ENCODE data around the gene THPO. TPM values are rescaled to one million over a fixed set of nuclear protein-coding genes. Genes with fewer than 3 reads are reported as not detected.

Gene THPO
- total RNA-seq, 2 donors from 2014 or later: 0.17 TPM; not detected in 1

DNA sequence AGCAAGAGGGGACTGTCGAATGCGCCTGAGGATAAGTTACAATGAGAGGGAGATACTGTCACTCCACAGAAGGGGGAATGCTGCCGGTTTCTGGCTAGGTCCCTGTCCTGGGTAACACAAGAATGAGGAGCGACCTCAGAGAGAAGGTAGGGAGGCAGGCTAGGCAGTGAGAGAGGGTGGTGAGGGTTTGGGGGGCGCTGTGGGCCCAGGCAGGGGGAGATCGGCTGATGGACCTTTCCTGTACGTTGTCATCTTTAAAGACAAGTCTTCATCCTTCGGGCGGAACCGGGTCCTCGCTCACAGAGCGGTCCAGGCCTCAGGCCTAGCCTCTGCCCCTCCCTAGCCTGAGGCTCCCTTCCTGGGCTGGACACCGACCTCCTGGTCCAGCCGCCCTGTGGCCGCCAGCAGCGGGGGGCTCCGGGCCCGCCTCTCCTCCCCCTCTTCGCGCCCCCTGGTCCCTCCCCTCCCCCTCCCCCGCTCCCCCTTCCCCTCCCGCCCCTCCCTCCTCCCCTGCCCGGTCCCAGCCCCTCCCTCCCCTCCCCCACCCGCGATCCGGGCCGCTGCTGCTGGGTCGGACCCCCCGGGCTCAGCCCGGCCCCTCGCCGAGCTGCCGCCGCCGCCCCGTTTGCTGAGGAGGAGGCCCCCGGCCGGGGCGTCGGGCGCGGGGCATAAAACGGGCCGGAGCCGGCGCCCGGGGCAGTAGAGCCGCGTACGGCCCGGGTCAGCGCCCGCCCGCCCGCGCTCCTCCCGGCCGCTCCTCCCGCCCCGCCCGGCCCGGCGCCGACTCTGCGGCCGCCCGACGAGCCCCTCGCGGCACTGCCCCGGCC lies 1.6 kb upstream of the THPO start, which contains the start of gene CHRD:
Gene CHRD (plus strand): TSS at position 697 of the 827 bp plus-strand sequence. CDS start 265 bp downstream, outside the sequence.
- H3K9ac ChIP-seq (ENCODE audit: low read depth in 2 of 2, low read length in 2 of 2): peak within 1 kb of the TSS; percentile 47 to 52
- H3K9me3 ChIP-seq: no peaks in the 10 kb centered on the region
- peak within 1 kb of the TSS; percentile 28 for H3K4me3 ChIP-seq
- TF ChIP-seq, protein P1, sequence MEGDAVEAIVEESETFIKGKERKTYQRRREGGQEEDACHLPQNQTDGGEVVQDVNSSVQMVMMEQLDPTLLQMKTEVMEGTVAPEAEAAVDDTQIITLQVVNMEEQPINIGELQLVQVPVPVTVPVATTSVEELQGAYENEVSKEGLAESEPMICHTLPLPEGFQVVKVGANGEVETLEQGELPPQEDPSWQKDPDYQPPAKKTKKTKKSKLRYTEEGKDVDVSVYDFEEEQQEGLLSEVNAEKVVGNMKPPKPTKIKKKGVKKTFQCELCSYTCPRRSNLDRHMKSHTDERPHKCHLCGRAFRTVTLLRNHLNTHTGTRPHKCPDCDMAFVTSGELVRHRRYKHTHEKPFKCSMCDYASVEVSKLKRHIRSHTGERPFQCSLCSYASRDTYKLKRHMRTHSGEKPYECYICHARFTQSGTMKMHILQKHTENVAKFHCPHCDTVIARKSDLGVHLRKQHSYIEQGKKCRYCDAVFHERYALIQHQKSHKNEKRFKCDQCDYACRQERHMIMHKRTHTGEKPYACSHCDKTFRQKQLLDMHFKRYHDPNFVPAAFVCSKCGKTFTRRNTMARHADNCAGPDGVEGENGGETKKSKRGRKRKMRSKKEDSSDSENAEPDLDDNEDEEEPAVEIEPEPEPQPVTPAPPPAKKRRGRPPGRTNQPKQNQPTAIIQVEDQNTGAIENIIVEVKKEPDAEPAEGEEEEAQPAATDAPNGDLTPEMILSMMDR (IDR thresholded peaks at IDR 0.05): no peak
- H3K4me1 ChIP-seq: peaks cover 9% of the 10 kb centered on the region
- no peaks in the 10 kb centered on the region for H3K36me3 ChIP-seq
- no peak for DNase-seq
- peaks cover 30% of the 10 kb centered on the region for H3K27me3 ChIP-seq
- intact Hi-C loops (cut with DNase I): loop anchor here (10.0 kb wide), 1 partner anchor 85 kb away; no protein-coding TSS in a partner anchor
- peak within 1 kb of the TSS; percentile 47 for H3K27ac ChIP-seq

DNA sequence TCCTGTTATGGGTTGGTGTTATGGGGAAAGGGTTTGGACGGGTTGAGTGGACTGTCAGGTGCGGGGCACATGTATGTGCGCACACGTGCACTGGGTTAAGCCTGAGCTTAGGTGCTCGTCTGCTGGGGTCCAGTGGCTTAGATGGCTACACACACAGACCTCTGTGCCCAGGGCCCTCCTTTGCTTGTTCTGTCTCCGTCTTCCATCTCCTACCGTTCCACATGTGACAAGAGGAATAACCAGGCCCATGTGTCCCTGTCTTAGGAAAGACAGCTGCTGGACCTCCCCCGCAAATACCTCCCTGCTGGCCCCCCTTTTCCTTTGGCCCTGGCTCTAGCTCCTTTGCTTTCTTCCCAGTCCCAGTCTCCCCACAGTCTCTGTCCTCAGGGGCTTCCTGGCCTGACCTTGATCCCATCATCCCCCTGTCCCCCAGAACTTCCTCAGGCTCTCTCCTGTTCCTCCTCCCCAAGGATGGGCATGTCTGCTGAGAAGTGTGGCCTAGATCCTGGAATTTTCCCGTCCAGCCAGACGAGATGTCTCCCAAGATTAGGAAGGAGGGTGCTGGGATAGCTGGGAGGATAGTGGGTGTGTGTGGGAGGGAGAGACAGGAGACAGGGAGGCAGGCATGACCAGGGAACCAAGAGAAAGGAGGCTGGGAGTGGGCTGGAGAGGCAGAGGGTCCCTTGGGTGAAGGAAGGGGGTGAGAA lies 797 bp upstream of the THPO start:
- Histone ChIP-seq H3K4me3 (no peak overlapping the region), H3K27me3 (peaks cover 30% of the 10 kb centered on the region), H3K9ac (ENCODE audit: low read depth in 2 of 2, low read length in 2 of 2) (peak overlapping the region; percentile 13 to 52), H3K27ac (peak overlapping the region; percentile 47), H3K9me3 (no peaks in the 10 kb centered on the region), H3K4me1 (peaks cover 9% of the 10 kb centered on the region), H3K36me3 (no peaks in the 10 kb centered on the region)
- TF ChIP-seq, protein P1 (IDR thresholded peaks at IDR 0.05): no peak
- DNase-seq: no peak
- intact Hi-C loops (cut with DNase I): loop anchor here (10.0 kb wide), 1 partner anchor 86 kb away; no protein-coding TSS in a partner anchor

DNA sequence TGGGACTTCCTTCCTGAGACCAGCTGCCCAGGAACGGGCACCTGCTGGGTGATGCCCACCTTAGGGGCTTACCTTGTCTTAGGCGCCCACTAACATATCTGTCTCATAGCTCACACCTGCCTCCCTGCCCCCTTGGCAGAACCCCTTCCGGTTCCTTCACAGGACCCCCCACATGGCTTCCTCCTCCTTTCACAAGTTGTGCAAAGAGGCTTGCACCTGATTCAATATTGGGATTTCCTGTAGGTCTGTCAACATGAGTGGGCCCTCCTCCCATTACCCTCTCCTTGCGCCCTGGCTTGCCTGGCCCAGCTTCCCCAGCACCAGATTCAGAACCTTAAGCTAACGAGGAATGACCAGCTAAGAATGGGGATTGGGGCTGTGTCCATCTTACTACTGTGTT lies 633 bp downstream of the THPO start:
- no peak overlapping the region for H3K9ac ChIP-seq (ENCODE audit: low read depth in 2 of 2, low read length in 2 of 2)
- no peak overlapping the region for H3K27ac ChIP-seq
- TF ChIP-seq, protein P1 (IDR thresholded peaks at IDR 0.05): no peak
- no peaks in the 10 kb centered on the region for H3K9me3 ChIP-seq
- peaks cover 30% of the 10 kb centered on the region for H3K27me3 ChIP-seq
- H3K4me1 ChIP-seq: peaks cover 9% of the 10 kb centered on the region
- intact Hi-C loops (cut with DNase I): loop anchor here (10.0 kb wide), 1 partner anchor 87 kb away; no protein-coding TSS in a partner anchor
- H3K36me3 ChIP-seq: no peaks in the 10 kb centered on the region
- no peak for DNase-seq
- no peak overlapping the region for H3K4me3 ChIP-seq

DNA sequence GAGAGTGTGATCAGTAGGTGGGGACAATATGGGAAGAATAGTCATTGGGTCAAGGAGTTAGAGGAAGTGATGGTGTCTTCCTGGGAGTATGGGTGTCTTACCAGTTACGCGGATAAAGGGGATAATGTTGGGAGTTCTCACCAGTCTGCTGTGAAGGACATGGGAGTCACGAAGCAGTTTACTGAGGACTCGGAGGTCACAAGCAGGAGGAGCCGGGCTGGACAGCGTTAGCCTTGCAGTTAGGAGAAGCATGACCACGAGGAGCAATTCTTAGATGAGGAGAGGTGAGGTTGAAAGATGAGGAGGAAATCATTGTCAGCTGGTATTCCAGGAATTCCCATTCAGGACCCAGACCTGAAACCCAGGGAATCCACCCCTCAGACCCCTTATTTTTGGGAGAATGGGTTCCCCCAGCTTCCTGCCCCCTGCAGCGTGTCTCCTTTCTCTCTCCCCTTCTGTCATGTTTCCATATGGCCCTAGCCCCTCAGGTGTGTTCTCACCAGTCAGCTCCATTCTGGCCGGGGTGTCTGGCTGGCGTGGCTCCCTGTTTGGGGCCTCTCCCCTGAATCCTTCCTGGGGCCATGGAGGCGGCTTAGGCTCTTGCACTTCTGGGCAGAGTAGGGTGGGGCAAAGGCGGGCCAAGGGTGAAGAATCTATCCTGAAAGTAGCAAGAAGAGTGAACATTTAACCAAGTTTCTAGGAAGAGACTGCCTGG lies 2.1 kb downstream of the THPO start:
- H3K9ac ChIP-seq (ENCODE audit: low read depth in 2 of 2, low read length in 2 of 2): no peak overlapping the region
- H3K27me3 ChIP-seq: peaks cover 15% of the 10 kb centered on the region
- TF ChIP-seq, protein P1 (IDR thresholded peaks at IDR 0.05): no peak
- DNase-seq: no peak
- peaks cover 4% of the 10 kb centered on the region for H3K4me1 ChIP-seq
- no peak overlapping the region for H3K27ac ChIP-seq
- H3K4me3 ChIP-seq: no peak overlapping the region
- no peaks in the 10 kb centered on the region for H3K36me3 ChIP-seq
- intact Hi-C loops (cut with DNase I): loop anchor here (10.0 kb wide), 1 partner anchor 89 kb away; no protein-coding TSS in a partner anchor
- H3K9me3 ChIP-seq: no peaks in the 10 kb centered on the region

DNA sequence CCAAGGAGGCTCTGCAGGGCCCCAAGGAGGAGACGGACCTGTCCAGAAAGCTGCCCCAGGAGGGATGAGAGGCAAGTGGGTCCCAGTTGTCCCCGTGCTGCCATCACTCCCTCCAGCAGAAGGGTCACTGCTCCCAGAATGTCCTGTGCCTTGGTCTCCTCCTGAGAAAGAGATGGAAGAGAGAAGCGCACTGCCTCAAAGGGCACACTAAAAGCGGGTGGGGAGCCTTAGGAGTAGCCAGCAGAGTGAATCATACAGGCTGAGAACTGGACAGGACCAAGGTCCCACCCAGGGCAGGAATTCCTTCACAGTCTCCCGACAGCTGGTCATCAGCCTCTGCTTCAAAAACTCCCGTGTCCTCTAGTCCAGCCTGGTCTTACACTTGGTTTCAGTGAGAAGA lies 4.6 kb downstream of the THPO start:
- Histone ChIP-seq H3K4me3 (no peak overlapping the region), H3K36me3 (no peaks in the 10 kb centered on the region), H3K9me3 (no peaks in the 10 kb centered on the region), H3K4me1 (no peaks in the 10 kb centered on the region), H3K27me3 (no peaks in the 10 kb centered on the region), H3K27ac (no peak overlapping the region), H3K9ac (ENCODE audit: low read depth in 2 of 2, low read length in 2 of 2) (peak overlapping the region in 1 of 2 donors; percentile 3)
- intact Hi-C loops (cut with DNase I): loop anchor here (2.0 to 10.0 kb wide), 2 partner anchors 91 to 169 kb away; no protein-coding TSS in a partner anchor
- TF ChIP-seq, protein P1 (IDR thresholded peaks at IDR 0.05): no peak
- DNase-seq: no peak

Measured in colonic mucosa (tissue), 4 donors.